Right lung (tissue), 5 donors: ENCODE data around the gene SPON1. TPM values are rescaled to one million over a fixed set of nuclear protein-coding genes. Genes with fewer than 3 reads are reported as not detected.
A peak's percentile ranks its signal among the peaks of the same experiment; 100 is the strongest.
"Not testable (repeated sequence)": the region's sequence is repeated elsewhere in the genome, so short reads cannot be mapped to it uniquely, and the experiment has no call there.

Experiments used
- DNase-seq, 2 donors: peaks; one replicate each; pipeline ENCODE4 v3.0.0-alpha.2; 2013
- polyA plus RNA-seq, 5 donors: library from polyadenylated mRNA; unstranded; fragments of 120-200 nt; gene quantifications; one replicate each; pipeline versions ENCODE4 v1.2.1 to v1.2.3, GENCODE V29; 2013; ENCODE audit warnings: inconsistent platforms in 1 of 5, low replicate concordance in 1 of 5; ENCODE audit not compliant: insufficient read length in 5 of 5, insufficient read depth in 1 of 5

The SPON1 gene
- polyA plus RNA-seq, 5 donors = 79.0 to 120 (median 95.6) TPM

DNA sequence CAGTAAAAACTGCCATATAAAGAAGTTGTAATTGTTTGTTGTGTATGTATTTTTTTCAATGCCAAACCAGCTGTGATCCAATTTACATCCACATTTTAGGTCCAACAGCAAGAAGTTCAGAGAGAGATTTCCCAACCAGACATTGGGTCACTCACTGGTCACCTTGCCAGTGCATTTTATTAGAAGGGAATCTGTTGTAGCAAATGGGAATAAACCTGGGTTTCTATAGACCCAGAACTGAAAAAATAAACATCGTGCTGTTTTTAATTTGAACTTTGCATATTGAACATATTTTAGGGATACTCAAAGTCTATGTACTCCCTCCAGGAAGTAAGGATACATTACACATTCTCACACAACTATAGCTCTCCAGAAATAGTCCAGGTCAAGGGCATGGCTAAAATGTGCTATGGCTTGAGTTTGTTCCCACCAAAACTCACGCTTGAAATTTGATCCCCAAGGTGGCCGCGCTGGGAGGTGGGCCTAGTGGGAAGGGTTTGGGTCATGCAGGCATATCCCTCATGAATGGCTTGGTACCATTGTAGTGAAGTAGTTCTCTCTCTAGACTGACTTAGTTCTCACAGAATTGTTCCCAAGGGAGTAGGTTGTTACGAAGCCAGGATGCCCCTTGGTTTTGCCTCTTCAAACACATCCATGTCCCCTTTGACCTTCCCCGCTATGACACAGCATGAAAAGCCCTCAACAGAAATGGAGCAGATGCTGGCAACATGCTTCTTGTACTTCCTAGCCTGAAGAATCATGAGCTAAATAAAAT, 305.5 kb downstream of the SPON1 start:
- DNase-seq = no peak

DNA sequence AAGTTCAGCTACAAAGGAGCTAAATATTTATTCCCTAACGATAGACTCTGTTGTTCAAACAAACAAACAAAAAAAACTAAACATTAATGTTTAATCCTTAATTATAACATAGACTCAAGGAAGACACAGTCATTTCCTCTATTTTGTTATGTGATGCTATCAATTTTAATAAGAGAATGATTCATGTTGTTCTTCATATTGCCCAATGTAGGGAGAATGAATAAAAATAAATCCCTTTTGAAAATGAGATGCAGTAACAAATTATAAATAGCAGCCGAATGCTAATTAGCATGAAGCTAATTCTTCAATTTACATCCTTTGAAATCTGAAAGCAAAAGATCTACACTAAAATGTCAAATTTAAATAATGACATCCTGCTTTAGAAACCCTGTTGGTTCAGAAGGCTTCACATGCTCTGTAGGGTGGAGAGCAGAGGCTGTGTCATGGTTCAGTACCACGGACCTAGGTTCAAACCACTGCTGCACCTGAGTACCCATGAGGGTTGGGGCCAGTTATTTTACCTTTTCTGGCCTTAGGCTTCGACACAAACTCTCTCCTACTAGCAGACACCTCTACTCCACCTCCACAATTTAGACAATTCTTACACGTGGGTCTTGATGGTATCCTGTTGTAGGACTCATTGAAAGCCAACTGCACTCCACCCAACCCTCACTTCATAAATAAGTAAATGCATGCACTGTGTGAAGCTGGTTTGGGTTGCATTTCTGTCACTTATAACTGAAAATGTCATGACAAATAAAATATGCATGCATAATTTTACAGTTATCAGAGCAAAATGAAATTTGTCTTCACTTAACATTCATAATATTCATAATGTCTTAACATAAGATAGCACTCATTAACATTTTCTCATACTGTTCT, 307.4 kb downstream of the SPON1 start:
- DNase-seq = no peak

DNA sequence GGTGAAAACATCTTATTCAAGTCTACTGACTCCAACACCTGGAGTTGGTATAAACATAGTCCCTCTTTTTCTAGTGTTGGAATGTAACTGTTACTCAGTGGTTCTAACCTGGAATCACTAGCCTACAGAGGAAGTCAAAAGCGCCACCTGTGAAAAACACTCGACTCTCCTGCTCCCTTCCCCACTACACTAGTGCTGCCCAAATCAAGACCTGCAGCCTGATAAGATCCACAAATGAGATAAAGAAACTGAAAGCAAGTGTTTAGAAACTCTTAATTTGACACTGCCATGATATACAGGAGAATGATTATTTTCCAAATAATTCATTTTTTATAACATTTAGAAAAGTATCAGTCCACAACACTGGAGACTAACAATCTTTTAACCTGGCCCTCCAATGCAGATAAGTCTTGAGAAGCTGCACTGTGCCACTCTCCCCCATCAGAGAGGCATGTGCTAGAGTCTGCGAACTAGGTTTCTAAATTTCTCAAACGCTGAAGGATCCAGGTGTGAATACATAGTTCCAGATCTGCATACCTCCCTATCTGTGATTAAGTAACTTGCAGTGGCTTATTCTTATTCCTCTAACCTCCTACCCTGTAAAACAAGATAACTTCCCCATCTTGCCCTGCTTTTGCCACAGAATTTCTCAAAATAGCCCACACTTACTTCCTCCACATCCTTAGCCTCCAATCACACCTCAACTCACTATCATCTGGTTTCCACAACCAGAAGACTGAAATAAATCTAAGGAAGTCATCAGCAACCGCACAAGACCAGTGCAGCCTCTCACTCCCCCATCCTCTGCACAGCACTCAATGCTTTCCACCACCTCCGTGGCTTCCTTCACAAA, 308.4 kb downstream of the SPON1 start:
- DNase-seq = no peak

DNA sequence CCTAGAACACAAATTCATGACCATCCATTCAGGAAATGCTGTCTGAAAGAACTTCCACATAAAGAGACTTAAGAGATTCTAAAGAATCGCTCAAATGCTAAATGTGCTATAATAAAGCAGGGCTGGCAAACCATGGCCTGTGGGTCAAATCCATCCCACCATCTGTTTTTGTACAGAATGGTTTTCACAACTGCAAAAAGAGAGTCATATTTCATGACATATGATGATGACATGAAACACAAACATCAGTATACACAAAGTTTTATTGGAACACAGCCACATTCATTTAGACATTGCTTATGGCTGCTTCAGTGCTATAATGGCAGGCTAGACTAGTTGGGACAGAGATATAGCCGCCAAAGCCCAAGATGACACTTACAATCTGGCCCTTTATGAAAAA, 311.4 kb downstream of the SPON1 start:
- peak in 1 of 2 donors; percentile 32 for DNase-seq

DNA sequence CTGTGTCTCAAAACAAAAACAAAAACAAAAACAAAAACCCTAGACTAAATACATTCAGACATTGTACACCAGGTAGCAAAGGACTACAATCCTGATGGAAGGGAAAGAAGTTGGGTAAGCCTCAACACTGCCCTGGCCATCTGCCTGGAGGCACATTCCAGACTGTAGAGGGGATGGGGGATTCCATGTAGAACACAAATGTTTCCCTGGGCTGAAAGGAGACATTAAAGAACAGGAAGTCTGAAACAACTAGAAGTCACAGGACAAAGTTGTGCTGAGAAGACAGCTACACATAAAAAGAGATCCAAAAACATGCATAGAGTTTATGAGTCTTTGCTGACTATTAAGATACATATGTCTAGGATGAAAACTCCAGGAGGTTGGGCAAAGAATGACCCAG, 312.6 kb downstream of the SPON1 start:
- peak; percentile 38 to 40 for DNase-seq

DNA sequence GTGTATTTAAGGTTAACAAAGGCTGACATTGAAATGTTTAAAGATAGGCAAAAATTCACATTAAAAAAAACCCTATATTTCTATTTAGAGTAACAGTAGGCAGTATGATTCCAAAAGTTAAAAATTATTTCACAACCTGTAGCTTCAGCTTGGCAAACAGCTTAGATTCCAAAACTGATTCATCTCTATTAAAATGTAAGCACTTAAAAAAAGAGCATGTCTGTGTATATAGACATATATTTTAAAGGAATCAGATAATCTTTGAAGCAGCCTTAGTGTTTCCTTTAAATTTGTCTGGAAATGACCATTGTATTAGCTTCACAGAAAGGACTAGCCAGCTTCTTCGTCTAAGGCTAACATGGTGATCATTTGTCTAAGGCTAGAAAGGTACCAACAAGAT, 316.3 kb downstream of the SPON1 start:
- not testable (repeated sequence) for DNase-seq

DNA sequence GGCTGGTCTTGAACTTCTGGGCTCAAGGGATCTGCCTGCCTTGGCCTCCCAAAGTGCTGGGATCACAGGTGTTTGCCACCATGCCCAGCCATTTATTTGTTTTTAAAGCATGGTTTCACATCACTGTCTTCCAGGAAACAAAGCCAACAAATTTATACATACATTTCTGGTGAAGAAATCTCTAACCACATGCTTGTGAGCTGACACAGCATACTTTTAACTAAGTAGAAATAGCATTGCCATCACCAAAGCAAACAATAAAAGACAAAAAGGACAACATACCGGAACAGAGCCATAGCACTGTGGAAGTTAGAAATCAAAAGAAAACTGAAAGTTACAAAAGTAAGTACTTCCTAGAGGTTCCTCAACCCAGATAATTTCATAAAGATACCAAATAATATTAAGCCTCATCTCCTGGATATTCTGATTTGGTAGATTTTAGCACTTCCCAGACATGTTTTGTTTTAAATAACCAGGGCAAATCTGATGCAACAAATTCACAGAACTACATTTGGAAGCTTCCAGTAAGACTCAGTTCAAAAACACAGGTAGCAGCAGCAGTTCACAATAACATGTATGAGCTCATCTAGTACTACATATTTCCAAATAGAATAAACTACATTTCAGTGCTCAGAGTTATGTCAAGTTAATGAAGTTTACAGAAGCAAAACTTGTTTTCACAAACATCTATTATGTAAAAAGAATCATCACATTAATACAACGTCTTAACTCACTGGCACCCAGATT, 325.8 kb downstream of the SPON1 start:
- DNase-seq = no peak

DNA sequence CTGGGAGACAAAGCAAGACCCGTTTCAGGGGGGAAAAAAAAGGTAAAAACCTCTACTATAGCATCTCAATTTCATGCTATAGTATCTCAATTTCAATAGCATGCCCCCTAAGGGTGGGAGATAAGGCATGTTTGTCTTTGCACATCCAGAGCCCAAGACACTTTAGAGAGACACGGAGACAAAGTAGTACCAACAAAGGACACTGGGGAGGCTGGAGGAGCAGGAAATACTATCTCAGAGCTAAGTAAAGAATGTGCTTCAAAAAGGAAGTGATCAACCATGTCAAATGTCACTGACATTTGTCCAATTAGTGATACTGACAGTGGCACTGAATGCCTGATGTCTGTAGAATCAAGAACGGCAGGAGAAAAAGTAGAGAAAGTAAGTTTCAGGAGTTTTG, 327.9 kb downstream of the SPON1 start:
- DNase-seq = no peak

DNA sequence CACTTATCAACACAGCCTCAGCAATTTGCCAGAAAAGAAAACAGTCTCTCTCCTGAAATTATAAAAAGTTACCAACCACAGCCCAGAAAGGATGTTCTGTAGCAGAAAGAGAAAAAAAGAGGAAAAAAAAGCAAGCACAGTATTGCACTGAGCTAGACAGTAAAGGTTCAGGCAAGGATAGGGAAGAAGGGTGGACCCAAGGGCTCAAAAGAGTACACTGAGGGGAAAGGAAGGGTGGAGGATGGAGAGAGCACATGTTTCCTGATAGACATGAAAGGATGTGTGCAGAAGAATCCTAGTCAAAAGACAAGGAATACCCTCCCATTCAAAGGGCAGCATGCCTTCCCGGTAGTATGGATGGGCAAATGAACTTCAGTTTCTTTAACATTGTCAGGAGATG, 337.4 kb downstream of the SPON1 start:
- no peak for DNase-seq

DNA sequence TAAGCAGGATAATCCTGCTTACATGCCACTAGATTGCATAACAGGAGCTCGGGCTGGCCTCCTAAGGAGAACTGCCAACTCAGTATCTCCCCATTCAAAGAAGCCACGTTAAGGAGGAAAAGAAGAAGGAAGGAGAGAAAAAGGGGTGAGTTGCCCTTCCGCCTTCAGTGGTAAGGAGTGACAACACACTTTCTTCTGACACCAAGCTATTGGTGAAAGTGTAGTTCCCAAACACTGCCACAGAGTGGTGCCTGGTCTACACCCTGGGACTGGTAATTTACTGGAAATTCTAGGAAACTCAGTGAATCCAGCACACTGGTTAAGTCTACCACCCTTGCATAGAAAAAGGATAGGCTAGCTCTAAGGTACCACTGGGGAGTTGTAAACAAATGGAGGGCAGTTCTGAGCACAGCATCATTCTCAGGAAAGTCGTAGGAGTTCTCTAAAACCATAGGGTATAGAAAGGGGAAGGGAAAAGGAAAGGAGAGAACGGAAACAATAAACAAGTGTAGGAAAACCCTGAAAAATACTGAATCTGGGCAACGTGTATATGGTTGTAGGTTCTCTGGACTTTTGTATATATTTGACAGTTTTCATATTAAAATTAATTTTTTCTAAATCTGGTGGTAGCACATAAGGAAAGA, 338.3 kb downstream of the SPON1 start:
- peak; percentile 38 to 50 for DNase-seq

DNA sequence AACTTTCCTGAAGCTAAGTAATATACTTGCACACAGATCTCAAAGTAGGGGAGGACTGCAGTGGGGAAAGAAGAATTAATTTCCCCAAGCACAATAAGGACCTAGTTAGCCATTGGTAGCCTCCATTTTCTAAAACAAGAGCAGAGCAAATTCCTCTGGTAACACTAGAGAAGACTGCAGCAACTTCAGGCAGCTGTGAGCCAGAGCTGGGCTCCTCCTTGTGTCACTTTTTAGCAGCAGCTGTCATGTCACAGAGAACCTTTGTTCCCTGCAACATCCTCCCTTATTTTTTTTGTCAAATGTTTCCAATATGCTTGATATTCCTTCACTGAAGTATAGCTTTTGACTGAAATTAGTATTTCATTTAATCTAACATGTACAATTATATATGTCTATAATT, 342.1 kb downstream of the SPON1 start:
- peak in 1 of 2 donors; percentile 22 for DNase-seq

DNA sequence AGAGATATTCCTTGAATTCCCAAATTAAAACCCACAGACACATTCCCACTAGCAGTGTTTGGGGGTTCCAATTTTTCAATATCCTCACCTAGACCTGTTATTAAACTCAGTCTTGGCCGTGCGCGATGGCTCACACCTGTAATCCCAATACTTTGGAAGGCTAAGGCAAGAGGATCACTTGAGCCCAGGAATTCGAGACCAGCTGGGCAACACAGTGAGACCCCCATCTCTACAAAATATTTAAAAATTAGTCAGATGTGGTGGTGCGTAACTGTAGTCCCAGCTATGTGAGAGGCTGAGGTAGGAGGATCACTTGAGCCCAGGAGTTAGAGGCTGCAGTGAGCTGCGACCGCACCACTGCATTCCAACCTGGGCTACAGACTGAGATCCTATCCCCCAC, 343.1 kb downstream of the SPON1 start:
- DNase-seq = no peak

DNA sequence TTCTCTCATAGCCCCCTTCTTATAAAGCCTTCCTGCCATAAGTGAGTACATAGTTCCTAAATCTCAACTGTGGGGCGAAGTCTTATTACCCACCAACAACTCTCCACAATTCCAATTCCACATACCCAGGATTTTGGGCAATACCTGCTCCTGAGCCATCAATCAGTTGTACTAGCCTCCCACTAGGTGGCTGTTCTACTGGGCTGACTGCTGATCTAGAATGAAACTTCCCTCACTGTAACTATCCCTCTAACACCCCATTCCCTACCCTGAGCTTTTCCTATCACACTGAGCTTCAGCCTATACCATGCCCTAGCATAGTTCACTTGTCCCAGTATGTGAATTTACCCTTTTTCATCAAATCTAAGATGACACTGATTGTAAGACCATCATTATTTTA, 344.0 kb downstream of the SPON1 start:
- DNase-seq = no peak

DNA sequence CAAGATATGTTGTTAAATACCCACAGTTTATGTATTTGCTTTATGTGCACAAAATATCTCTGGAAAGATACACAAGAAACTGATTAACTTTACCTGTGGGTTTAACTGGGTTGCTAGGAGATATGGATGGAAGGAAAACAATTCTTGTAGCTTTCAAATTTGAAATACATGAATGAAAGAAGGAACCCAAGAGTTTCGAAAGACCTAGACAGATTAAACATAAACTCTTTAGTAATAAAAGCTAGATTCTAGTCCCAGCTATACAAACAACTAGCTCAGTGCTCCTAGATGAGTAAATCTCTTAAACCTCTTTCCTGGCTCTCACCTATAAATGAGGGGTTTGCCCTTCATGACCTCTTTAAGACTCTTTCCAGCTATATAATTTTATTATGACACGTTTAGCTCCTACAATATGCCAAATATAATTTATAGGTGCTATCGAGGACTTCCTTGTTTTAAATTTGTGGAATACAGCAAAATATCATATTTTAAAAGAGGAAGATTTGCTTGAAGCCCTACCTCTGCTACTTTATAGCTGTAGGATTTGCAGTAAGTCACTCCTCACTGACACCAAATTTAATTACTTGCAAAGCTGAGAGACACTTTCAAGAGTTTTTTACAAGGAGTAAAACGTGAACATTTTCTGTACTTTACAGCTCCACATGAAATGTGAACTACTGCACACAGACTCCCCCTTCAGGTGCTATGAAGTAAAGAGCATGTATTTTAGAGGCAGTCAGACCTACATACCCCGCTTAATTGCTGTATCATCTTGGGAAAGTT, 345.8 kb downstream of the SPON1 start:
- no peak for DNase-seq

DNA sequence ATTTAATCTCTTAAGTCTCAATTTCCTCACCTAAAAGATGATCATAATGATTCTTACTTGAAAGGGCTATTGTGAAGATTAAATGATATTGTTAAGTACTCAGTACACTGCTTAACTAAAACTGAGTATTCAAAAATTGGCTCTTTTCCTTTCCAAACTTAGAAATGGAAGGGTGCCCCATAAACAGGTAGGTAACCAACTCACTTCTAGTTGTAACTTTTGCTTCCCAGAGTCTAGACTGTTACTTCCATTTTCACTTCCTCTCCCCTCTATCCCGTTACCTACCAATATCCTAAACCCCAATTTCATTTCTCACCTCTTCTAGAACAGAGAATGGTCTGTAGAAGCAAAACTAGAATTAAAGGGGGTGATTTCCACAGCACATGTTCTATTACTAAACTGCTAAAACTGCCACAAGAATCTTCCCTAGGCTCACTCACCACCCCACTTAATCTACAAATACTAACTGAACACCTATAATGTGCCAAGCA, 346.4 kb downstream of the SPON1 start:
- DNase-seq = no peak

DNA sequence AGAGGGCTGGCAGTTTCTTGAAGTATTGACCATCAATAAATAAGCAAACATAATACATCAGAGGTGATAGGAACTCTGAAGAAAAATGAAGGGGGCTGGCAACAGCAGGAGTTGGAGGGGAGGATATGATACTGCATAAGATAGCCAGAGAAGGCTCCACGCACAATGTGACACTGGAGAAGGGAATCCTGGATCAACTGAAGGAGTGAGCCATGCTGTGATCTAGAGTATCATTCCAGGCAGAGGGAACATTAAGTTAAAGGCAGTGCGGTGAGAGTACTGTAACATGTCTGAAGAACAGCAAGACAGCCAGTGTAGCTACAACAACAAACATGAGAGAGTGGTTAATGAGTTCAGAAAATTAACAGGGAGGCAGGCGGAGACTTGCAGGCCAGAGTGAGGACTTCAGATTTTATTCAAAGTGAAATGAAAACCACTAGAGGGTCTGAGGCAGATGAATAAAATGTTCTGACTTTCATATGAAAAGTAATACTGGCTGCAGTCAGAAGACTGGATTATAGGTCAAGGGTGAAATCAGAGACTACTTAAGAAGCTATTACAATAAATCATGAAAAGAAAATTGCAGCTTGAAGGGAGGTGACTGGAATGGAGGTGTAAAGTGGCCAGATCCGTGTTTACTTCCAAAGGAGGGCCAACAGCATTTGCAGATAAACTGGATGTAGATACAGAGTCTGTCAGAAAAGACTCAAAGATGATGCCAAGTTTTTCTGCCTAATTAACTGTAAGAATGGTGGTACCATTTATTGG, 347.1 kb downstream of the SPON1 start:
- no peak for DNase-seq

DNA sequence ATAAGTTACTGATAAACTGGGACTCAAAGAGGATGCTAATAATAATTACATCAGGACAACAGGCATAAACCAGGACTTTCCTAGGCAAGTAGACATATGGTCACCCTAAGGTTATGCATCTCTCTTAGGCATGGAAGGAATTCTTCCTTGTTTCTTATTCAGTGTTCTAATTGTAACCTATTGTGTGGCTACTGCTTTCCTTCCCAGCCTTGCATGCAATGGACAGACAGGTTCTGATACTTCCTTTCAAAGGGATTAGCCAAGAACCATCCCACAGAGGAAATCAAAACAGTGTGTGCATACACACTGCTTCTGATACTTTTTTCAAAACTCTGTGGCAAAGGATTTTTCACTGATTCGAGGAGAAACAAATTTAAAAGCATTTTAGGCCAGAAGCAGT, 348.2 kb downstream of the SPON1 start:
- DNase-seq = no peak

DNA sequence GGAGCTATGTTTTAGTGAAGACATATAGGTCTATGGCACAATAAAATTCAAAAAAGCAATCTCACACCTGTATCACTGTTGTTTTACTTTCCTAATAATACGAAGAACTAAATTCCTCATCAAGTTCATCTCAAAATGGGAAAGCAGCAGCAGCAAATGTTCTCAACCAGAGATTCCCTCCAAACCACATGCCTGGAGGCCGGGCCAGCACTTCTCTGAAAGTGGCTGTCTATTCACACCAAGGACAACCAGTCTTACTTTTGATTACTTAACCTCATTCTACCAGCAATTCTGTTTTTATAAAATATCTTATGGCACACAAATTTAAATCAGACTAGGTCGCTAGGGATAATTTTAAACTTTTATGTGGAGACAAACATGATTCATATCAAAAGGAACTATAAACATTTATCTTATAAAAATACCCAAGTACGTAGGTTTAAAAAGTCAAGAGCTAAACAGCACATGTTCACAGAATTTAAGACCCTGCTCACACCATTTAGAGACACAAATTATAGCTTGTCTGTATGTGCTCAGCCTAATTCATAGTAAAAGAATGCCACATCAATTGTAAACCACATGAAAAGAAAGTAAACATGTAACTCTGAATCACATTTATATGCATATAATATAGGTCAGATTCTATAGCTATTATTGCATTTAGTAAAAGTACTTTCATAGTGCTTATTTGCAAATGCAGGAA, 350.4 kb downstream of the SPON1 start:
- DNase-seq = no peak
